ENCODE measurements around the gene B4GALNT3.

B4GALNT3 gene

GRCh38 chr12:517538-517937, 57.8 kb downstream of the B4GALNT3 start:
- no peak for DNase-seq (ENCODE audit: low read depth in 2 of 2)
- TF ChIP-seq CTCF (IDR thresholded peaks at IDR 0.05; ENCODE audit: low read depth, low read length) = no peak
- H3K4me3 ChIP-seq (replicated peaks in 1 of 2; ENCODE audit: low read depth in 2 of 2, low read length in 2 of 2) = no peak overlapping the region

GRCh38 chr12:520119-520518, 60.4 kb downstream of the B4GALNT3 start:
- no peak for TF ChIP-seq CTCF (IDR thresholded peaks at IDR 0.05; ENCODE audit: low read depth, low read length)
- no peak for DNase-seq (ENCODE audit: low read depth in 2 of 2)
- no peak overlapping the region for H3K4me3 ChIP-seq (replicated peaks in 1 of 2; ENCODE audit: low read depth in 2 of 2, low read length in 2 of 2)

- H3K4me3 ChIP-seq (replicated peaks in 1 of 2; ENCODE audit: low read depth in 2 of 2, low read length in 2 of 2) = no peak overlapping the region
- no peak for DNase-seq (ENCODE audit: low read depth in 2 of 2)
- no peak for TF ChIP-seq CTCF (IDR thresholded peaks at IDR 0.05; ENCODE audit: low read depth, low read length)
Observed at GRCh38 chr12:522692-523378, 63.1 kb downstream of the B4GALNT3 start.

GRCh38 chr12:524167-524951, 64.6 kb downstream of the B4GALNT3 start:
- DNase-seq (ENCODE audit: low read depth in 2 of 2) = no peak
- TF ChIP-seq CTCF (IDR thresholded peaks at IDR 0.05; ENCODE audit: low read depth, low read length) = no peak
- H3K4me3 ChIP-seq (replicated peaks in 1 of 2; ENCODE audit: low read depth in 2 of 2, low read length in 2 of 2) = no peak overlapping the region

GRCh38 chr12:526089-526488, 66.3 kb downstream of the B4GALNT3 start:
- H3K4me3 ChIP-seq (replicated peaks in 1 of 2; ENCODE audit: low read depth in 2 of 2, low read length in 2 of 2) = no peak overlapping the region
- DNase-seq (ENCODE audit: low read depth in 2 of 2) = no peak
- TF ChIP-seq CTCF (IDR thresholded peaks at IDR 0.05; ENCODE audit: low read depth, low read length) = no peak

GRCh38 chr12:527241-527640, 67.5 kb downstream of the B4GALNT3 start:
- no peak for TF ChIP-seq CTCF (IDR thresholded peaks at IDR 0.05; ENCODE audit: low read depth, low read length)
- no peak for DNase-seq (ENCODE audit: low read depth in 2 of 2)
- no peak overlapping the region for H3K4me3 ChIP-seq (replicated peaks in 1 of 2; ENCODE audit: low read depth in 2 of 2, low read length in 2 of 2)
